Peyer's patch (tissue), 4 donors: ENCODE measurements around the gene HOATZ. TPM values are rescaled to one million over a fixed set of nuclear protein-coding genes. Genes with fewer than 3 reads are reported as not detected.

Source experiments
- DNase-seq, 3 donors: peaks; one replicate each; pipeline ENCODE4 v3.0.0-alpha.2; 2017 to 2019
- H3K27ac ChIP-seq, 4 donors: fragments of 200-600 bp; sonication (generic); one replicate each; pipeline ENCODE4 v1.5.1; 2016 to 2019
- H3K27me3 ChIP-seq, 2 donors: fragments of 200-600 bp; sonication (generic); one replicate each; pipeline ENCODE4 v1.5.1; 2019
- H3K36me3 ChIP-seq, 3 donors: fragments of 200-600 bp; sonication (generic); one replicate each; pipeline ENCODE4 v1.5.1; 2016 to 2019
- H3K4me1 ChIP-seq, 4 donors: fragments of 200-600 bp; sonication (generic); one replicate each; pipeline ENCODE4 v1.5.1; 2016 to 2019
- H3K4me3 ChIP-seq, 4 donors: fragments of 200-600 bp; sonication (generic); 1 replicate in 3 of 4; 2 replicates in 1 of 4; pipeline ENCODE4 v1.5.1; 2016 to 2019; ENCODE audit warnings: mild to moderate bottlenecking in 1 of 4
- H3K9me3 ChIP-seq, 4 donors: fragments of 200-600 bp; sonication (generic); one replicate each; pipeline ENCODE4 v1.5.1; 2016 to 2019; ENCODE audit warnings: mild to moderate bottlenecking in 1 of 4
- CTCF ChIP-seq, 6 experiments: fragments of 450-650 bp in 4 of 6; fragments of 200-600 bp in 2 of 6; sonication (generic) in 1 of 6; IDR thresholded peaks; one replicate each; pipeline ENCODE4 v1.5.1; 2017 to 2019; ENCODE audit warnings: antibody characterized with exemption in 6 of 6, mild to moderate bottlenecking in 3 of 6, moderate library complexity in 1 of 6
- POLR2A ChIP-seq, 2 donors: fragments of 450-650 bp; IDR thresholded peaks; one replicate each; pipeline ENCODE4 v1.5.1; 2017; ENCODE audit warnings: antibody characterized with exemption in 2 of 2, mild to moderate bottlenecking in 2 of 2, moderate library complexity in 2 of 2
- total RNA-seq, 4 donors: library from RNA; depleted of rRNA; stranded (reverse); fragments of >200 nt; gene quantifications; one replicate each; pipeline ENCODE4 v1.1.0, GENCODE V29; 2016

HOATZ gene
- total RNA-seq, result not detected

- Histone ChIP-seq H3K4me1 (peaks cover 0 to 12% (median 3%) of the 10 kb centered on the region in 4 donors), H3K27me3 (peaks cover 0 to 9% of the 10 kb centered on the region in 2 donors), H3K36me3 (no peaks in the 10 kb centered on the region), H3K27ac (no peak within 1 kb of the TSS), H3K4me3 (no peak within 1 kb of the TSS), H3K9me3 (no peaks in the 10 kb centered on the region)
- TF ChIP-seq POLR2A (IDR thresholded peaks at IDR 0.05), result no peak
- no peak for TF ChIP-seq CTCF (IDR thresholded peaks at IDR 0.05)
- DNase-seq, result no peak
Measured at GRCh38 chr11:111514216-111515031, at the start of gene HOATZ. TSS of gene HOATZ (plus strand) at chr11:111514778. CDS start at chr11:111514785, 7 bp downstream.

- no peaks in the 10 kb centered on the region for H3K36me3 ChIP-seq
- no peaks in the 10 kb centered on the region for H3K9me3 ChIP-seq
- no peak overlapping the region for H3K4me3 ChIP-seq
- no peak for TF ChIP-seq CTCF (IDR thresholded peaks at IDR 0.05)
- H3K27me3 ChIP-seq, result no peaks in the 10 kb centered on the region
- no peak for DNase-seq
- H3K27ac ChIP-seq, result no peak overlapping the region
- no peaks in the 10 kb centered on the region for H3K4me1 ChIP-seq
Measured at GRCh38 chr11:111465400-111465799, 49.2 kb upstream of the HOATZ start.

GRCh38 chr11:111466615-111467014 lies 48.0 kb upstream of the HOATZ start:
- no peaks in the 10 kb centered on the region for H3K27me3 ChIP-seq
- H3K4me3 ChIP-seq, result no peak overlapping the region
- H3K27ac ChIP-seq, result no peak overlapping the region
- H3K4me1 ChIP-seq, result no peaks in the 10 kb centered on the region
- no peaks in the 10 kb centered on the region for H3K9me3 ChIP-seq
- TF ChIP-seq CTCF (IDR thresholded peaks at IDR 0.05), result no peak
- TF ChIP-seq POLR2A (IDR thresholded peaks at IDR 0.05), result no peak
- DNase-seq, result no peak
- H3K36me3 ChIP-seq, result no peaks in the 10 kb centered on the region

- no peaks in the 10 kb centered on the region for H3K27me3 ChIP-seq
- DNase-seq, result no peak
- H3K36me3 ChIP-seq, result no peaks in the 10 kb centered on the region
- no peak overlapping the region for H3K27ac ChIP-seq
- no peaks in the 10 kb centered on the region for H3K9me3 ChIP-seq
- TF ChIP-seq POLR2A (IDR thresholded peaks at IDR 0.05) (no peak), CTCF (IDR thresholded peaks at IDR 0.05) (no peak)
- H3K4me3 ChIP-seq, result no peak overlapping the region
- H3K4me1 ChIP-seq, result no peaks in the 10 kb centered on the region
Measured at GRCh38 chr11:111469200-111469599, 45.4 kb upstream of the HOATZ start.

GRCh38 chr11:111472228-111472627 lies 42.4 kb upstream of the HOATZ start:
- Histone ChIP-seq H3K9me3 (no peaks in the 10 kb centered on the region), H3K4me1 (no peaks in the 10 kb centered on the region), H3K36me3 (no peaks in the 10 kb centered on the region), H3K4me3 (no peak overlapping the region), H3K27me3 (no peaks in the 10 kb centered on the region), H3K27ac (no peak overlapping the region)
- no peak for TF ChIP-seq POLR2A (IDR thresholded peaks at IDR 0.05)
- TF ChIP-seq CTCF (IDR thresholded peaks at IDR 0.05), result no peak
- no peak for DNase-seq
